Activated CD4-positive, alpha-beta T cell treated with anti-CD3 and anti-CD28 coated beads for 24 hours (primary cell): ENCODE results near the gene CSMD2.

Experiments
- DNase-seq, 2 donors: peaks; one replicate each; pipeline ENCODE4 v3.0.0-alpha.2; 2020; ENCODE audit warnings: low read depth in 2 of 2

CSMD2 gene

DNA sequence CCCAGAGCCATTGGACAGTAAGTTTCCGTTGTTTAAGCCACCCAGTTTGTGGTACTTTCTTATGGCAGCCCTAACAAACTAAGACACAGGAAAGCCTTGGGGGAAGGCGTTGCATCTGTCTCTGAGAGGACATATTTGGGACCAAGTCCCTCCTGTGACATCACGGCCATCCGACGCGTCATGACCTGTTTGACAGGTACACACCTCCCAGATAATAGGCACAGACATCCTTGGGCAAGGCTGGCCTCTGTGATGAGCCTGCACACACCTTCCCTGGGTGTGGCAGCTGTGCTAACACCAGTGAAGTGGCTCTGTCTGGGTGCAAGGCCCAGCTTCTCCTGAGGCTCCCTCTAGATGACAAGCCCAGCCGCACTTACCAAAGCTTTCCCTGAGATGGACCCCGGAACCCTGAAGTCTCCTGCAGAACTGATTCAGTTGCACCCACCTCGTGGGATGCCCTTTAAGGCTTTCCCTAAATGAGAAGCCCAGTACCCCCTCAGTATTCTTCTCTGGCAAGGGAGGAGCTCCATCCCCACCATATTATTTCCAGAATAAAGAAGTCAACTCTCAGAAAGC is 556.1 kb downstream of the CSMD2 start:
- no peak for DNase-seq

DNA sequence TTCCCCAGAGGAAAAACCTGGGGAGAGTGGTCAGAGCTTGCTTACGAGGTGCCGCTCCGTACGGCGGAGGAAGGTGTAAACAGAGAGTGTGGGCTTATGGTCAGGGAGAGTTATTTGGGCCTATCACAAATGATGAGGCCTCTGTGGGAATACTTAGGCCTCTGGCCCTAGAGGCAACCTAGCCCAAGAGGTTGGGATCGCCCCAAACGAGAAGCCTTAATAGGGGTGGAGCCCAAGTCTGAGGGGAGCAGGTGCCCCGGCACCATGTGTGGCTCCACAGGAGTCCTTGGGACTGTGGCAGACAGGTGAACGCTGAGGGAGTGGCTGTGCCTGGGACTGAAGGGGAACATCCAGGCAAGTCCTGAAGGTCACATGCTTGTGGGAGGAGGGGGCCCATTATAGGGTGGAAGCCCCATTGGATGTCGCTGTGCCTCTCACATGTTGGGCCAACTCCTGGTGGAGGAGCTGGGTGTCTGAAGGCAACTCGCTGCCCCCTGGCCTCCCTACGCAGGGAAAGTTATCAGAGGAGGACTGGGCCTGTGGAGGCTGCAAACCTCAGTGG is 557.5 kb downstream of the CSMD2 start:
- DNase-seq: no peak

DNA sequence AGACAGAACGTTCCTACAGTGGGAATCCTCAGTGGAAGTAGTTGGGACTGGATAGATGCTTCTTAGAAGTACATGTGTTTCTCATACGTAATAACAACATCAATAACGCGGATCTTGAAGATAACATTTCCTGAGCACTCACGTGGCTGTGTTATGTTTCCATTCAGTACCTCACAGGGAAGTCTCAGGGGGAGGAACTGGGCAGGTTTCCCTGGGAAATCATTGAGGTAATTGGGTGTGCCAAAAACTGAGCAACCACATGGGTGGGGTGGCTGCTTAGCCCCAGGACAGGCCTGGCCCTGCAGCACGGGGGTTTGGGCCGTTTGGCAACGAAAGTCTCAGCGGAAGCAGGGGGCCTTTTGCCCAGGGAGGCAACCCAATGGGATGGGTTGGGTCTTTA is 558.8 kb downstream of the CSMD2 start:
- DNase-seq: no peak

DNA sequence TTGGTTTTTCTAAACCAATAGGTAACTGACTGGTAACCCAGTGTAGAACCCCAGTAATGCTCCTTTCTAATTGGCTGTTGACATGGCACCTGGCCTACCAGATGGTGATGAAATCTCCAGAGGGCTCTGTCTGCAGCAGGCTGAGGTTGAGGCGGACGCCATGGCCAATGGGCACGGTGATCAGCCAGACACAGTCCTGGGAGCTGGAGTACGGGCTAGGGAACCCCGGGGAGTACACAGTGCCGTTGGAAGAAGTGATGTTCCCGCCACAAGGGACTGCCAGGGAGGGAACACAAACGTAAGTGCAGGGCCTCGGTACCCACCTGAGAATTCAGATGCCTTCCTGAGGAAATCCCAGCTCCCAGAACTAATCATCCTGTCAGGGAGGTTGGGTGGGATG is 562.8 kb downstream of the CSMD2 start:
- no peak for DNase-seq

DNA sequence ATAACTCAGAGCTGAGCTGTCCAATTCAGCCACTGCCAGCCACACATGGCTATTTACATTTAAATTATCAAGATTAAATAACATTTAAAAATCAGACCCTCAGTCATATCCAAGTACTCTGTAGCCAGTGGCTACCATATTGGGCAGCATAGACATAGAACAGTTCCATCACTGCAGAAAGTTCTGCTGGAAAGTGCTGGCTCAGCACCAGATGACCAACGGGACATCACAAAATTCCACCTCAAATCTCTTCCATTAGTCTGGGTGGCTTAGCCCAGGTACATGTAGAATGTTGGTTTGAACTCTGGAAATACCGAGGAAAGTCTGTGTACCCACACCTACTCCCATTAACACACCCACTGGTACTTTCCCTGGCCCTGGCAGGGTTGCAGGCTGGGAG is 563.3 kb downstream of the CSMD2 start:
- no peak for DNase-seq

DNA sequence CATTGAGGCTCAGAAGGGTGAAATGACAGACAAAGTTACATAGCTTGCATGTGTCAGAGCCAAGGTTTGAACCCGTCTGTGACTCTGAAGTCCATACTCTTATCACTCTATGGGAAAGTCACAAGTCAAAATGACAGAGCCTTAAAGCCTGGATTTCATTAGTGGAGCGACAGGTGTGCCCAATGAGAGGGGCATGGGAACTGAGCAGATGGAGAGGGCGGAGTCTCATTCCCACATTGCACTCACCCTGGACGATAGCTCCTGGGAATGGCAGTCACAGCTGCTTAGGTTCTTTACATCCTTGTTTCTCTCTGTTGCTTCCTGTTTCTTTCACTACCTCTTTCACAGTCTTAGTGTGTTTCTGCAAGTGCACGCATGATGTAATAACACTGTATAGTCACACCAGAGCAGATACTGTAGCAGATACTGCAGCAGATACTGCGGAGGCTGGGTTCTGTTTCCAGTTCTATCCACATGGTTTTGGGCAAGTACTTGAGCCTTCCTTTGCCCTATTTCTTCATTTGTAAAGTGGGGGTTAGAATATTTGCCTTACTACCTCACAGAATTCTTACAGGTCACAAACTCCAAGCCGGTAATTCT is 565.4 kb downstream of the CSMD2 start:
- DNase-seq: no peak

DNA sequence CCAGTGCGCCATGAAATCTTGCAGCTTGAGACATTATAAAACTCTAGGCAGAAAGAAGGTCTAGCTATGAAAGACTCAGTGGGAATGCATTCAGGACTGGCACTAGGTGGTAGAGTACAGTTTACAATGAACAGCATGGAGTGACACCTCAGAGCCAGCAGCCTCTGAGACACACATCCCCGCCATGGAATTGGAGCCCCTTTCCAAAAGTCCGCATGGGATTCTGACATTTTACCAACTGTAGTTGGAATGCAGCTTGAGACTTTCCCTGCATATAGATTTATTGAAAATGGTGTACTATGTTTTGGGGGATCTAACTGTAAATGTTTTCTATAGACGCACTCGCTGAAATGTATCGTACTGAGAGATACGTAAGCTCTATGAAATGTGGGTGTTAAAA is 576.3 kb downstream of the CSMD2 start:
- no peak for DNase-seq

DNA sequence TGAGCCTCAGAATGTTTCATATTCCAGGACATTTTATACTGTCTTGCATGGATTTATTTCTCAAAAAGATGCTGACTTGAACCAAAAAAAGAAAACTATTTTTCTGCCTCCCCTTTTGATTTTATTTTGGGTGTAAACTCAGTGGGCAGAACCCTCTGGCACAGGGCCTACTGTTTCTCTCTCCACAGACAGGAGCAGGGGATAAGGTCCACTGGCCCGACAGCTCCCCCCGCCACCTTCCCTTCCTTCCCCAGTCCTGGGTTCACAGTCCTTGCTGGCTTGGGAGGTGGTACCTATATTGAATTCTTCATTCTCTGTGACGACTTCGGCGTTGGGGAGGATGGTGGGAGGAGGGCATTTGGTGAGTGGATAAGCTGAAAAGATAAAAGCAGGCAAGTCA is 578.2 kb downstream of the CSMD2 start:
- DNase-seq: no peak

DNA sequence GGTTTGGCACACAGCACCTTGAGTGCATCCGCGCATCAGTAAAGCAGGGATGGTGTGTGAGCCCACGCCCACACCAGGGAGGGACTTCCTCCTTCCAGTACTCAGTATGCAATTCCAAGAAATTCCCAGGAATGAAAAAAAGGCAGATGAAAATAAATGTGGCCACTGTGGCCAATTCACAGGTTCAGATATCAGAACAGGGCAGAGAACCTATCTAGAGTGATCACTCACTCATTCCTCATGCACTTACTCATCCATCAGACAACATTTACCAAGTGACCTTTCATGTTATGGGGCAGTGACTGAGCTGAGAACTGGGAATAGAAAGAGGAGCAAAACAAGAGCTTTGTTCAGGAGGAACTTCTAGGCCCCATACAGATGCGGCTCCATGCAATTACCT is 578.9 kb downstream of the CSMD2 start:
- no peak for DNase-seq

DNA sequence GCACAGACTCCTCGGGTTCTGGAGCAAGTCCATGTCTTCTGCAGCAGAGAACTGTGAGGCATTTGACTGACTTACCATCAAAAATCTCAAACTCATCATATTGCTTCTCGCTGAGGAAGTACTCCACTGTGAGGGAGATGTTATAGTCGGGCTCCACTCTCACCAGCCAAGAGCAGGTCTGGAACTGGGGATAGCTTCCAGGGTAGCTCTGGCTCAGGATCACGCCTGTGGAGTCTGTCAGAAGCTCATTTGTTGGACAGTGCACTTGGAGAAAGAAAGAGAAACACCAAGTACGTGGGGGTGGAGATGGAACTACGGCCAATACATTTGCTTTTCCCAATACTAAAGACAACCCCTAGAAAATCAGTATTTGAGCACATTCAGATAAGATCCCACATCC is 581.5 kb downstream of the CSMD2 start:
- no peak for DNase-seq

DNA sequence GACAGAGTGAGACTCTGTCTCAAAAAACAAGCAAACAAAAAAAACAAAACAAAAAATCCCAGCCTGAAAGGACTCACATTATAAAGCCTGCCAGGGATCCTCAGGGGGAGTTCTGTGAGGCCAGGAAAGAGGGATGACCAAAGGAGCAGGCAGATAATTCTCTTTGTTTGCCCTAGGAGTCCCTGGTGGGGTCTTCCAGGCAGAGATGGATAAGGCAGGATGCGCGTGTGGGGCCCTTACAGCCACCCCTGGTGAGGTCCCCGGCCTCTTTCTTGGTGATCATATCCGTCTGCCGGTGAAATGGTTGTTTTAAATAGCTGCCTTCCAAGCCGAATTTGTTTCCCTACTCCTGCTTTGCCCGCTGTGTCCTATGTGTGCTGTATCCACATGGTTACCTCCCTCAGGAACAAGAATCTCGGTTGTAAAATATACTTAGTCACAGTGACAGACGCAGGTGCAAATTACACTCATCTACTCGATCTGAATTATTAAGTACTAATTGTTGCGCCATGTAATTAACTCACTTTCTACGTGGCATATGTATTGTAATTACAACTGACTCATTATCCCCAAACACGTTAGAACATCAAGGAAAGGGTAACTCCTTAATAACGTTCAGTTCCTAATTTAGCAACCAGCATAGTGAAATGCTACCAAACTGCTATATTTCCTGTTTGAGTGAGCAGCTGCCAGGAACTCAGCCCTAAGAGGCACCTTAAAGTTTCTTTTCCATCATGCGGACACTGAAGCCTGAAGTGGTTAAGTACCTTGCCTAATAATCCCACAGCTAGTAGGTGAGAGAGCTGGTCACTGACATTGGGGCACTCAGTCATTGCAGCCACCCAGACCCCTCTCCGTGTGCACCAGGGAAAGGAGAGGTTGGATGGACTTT is 586.2 kb downstream of the CSMD2 start:
- no peak for DNase-seq

DNA sequence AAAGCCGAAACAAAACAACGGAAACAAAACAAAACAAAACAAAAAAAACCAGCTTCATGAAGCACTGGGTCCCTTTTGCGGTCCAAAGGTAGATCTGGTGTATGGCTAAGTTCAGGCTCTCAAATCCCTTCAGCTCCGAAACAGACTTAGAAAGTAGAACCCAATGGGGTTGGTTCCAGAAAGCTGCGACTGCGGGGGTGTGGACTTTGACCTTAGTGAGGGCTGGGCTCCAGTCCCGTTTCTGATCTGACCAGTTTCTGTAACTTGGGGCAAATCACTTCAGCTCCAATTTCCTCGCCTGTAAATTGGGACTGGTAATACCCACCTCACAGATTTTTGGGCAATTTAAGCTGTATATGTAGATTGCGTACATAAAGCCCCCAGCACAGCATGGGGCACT is 587.4 kb downstream of the CSMD2 start:
- no peak for DNase-seq

DNA sequence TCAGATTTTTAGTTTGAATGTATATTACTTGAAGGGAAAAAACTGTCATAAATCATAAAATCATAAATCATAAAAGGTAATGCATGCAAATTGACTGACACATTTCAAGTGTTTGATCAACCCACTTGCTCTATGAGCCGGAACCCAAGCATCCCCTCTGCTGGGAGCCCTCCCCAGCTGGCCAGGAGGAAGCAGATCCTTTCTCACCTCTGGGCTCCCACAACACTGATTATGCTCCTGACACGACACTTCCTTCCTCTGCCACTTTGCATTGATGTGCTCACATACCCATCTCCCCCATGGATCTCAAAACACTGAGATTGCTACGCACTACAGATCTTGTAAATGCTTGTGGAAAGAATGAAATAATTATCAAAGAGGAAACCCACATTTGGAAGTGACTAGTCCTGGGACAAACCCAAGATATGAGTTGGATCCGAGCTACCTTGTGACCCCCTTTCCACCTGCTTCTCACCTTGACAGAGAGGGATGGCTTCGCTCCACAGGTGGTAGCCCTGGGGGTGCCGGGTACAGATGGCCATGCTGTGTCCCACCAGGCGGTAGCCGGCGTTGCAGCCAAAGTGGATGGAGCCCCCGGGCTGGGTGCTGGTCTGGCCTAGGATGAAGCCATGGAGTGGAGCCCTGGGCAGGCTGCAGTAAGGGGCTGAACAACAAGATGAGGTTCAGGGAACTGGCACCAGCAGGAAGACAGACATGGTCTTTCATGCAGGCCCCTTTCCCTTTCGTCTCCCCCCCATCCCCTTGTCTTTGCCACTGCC is 588.0 kb downstream of the CSMD2 start:
- DNase-seq: no peak

DNA sequence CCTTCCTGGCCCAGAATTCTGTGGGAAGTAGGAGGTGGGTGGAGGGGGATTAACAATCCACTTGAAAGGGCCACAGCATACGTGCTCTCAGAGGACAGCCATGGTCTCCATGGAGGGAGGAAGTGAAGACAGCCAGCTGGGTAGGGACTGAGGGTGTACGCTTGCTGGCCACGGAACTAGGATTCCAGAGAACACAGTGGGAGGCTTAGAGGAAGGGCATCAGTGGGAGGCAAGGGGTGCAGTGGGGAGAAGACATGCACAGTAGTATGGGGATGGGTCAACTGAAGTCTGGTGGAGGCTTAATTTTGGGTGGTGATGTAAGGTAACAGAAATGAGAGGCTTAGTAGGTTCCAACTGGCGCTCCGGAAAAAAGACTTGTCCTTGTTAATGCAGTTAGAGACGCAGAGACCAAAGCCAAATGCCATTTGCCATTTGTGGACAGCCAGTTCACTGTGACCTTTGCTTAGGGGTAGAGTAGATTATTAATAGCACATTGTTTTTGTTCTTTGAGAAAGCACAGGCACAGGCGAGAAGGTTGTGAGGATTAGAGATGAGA is 589.6 kb downstream of the CSMD2 start:
- DNase-seq: no peak

DNA sequence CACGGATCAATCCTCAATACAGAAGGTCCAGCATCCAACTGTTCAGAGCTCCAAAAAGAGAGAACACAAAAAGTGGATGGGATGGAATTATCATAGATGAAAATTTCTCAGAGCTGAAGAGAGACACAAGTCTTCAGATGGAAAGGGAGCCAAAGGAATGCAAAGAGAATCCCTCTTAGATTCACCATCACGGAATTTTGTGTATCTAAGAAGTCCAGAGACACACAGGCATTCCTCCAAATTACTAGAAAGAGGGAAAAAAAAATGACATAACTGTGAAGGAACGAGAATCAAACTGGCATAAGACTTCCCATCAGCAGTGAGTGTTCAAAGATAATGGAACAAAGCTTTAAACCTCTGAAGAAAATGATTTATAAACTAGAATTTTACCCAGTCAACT is 591.4 kb downstream of the CSMD2 start:
- DNase-seq: no peak

DNA sequence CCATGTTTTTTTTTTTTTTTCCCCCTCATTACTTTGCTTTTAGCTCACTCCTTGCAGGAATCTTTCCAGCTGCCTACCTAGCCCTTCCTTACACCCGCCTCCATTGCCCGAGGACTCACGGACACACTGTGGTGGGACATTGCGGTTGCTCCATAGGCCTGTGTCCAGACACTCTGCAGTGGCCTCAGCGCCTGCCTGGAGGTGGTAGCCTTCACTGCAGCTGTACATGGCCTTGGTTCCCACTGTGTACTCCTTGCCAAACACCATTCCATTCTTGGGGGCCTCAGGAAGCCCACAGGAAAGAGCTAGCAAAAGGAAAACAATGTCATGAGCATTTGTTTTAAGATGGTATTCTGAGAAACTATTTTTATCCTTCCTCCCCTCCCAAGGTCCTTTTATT is 592.6 kb downstream of the CSMD2 start:
- DNase-seq: no peak

DNA sequence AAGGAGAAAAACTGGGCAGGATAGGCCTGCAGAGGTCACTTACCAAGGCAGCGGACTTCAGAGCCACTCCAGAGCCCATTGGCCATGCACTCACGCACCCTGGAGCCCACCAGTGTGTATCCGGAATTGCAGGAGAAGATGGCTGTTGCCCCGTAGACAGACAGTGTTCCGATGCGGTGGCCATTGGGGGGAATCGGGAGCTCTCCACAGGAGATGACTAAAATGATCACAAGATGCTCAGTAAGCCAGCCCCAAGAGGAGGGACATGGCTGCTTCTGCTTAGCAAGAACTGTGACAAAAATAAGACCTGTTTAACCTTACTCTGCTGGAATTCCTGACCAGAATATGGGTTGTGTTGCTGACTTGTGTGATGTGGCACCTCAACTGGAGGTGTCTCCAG is 595.7 kb downstream of the CSMD2 start:
- no peak for DNase-seq

DNA sequence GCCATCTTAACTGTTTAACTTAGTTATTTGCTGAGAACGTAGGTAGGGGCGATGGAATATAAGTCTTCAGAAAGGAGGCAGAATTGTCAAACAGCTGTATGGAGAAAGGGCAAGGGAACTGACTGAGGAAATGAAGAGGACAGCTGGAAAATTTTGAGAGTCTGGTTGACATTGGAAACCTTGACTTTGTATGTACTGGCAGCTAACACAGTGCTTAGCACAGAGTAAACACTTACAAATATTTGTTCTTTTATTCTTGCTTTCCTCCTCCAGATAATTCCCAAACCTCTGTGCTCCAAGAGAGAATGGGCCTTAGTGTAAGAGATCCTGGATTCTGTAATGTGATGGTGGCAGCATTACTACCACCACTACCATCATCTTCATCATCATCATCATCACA is 601.3 kb downstream of the CSMD2 start:
- no peak for DNase-seq

DNA sequence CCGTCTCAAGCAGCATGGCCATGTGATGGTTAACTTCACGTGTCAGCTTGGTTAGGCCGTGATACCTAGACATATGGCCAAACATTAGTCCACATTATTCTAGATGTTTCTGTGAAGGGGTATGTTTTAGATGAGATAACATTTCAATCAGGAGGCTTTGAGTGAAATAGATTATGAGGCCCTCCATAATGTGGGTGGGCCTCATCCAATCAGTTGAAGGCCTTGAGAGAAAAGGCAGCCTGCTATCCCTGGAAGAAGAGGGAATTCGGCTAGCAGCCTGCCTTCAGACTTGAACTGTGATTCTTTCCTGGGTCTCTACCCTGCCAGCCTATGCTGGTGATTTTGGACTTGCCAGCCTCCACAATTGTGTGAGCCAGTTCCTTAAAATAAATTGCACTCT is 602.5 kb downstream of the CSMD2 start:
- DNase-seq: no peak

DNA sequence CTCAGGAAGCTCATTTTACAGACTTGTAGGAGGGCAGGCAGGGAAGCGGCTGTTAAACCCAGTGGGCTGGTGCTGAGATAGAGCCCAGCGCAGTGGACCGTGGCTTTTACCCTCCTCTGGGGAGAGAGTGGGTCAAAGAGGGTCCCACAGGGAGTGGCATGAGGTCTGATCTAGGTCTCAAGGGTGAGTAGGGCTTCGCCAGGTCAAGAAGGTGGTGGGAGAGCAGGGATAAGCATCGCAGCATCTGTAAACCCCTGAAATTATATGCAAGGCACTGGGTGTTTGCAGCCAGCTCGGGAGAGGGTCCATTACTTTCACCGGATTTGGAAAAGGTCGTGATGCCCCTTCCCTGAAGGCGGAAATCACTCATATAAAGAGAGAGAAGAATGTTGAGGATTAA is 603.5 kb downstream of the CSMD2 start:
- no peak for DNase-seq

DNA sequence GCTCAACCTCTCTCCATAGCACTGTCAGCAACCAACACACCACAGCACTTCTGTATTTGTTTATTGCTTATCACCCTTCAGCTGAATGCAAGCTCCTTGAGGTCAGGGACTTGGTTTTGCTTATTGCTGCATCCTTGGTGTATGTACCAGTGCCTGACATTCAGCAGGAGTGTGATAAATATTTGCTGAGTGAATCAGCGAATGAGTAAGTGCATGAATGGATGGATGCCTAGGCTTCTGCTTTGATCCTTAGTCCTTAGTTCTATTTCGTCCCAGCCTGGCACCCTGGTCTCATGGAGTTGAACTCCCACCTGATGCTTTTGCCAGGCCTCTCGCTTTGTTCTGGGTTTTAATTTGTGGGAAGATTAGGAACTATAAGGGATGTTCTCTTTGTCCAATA is 604.4 kb downstream of the CSMD2 start:
- DNase-seq: no peak

DNA sequence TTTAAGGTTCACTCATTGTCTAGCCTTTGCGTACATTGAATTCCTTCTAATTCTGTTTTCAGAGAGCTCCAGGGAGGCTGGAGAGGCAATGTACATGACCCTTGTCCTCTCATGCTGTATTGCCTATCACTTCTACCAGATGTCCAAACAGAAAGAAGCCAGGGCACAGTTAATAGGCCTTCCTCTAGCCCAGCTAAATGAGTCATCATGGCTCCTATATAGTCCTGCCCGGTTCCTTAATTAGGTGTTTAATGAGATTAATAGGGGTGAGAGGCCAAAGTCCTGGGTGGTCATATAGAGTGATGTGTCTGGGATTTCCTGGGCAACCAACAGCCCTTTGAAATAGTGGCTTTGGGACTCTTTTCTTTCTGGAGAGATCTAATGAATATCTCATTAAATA is 616.3 kb downstream of the CSMD2 start:
- DNase-seq: no peak
